ENCODE results near the gene BTBD6.
A peak's percentile ranks its signal among the peaks of the same experiment; 100 is the strongest.

Gene BTBD6

DNA sequence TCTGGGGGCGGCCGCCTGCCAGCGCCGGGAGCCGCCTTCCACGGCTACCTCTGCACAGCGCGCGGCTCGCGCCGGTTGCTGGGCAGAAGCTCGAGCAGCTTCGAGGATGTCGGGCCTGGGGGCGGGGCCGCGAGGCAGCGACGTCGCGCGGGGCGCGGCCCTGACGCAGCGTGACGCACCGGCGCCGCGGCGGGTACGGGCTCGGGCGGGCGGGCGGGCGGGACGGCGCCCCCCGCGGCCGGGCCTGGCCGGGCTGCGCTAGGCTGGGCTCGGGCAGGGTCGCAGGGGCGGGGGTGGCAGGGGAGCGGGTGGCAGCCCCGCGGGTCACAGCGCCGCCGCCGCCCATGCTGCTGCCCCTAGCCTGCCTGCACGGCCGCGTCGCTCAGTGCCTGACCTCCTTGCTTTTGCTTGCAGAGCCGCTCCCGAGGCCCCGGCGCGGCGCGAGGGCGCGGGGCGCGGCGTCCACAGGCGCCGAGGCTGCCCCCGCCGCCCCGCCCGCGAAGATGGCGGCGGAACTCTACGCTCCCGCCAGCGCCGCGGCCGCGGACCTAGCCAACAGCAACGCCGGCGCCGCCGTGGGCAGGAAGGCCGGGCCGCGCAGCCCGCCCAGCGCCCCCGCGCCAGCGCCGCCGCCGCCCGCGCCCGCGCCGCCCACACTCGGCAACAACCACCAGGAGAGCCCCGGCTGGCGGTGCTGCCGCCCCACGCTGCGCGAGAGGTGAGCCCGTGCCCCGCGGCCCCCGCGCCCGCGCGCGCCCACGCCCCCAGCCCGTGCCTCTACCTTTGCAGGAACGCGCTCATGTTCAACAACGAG, at the start of gene BTBD6:
TSS of gene BTBD6 (plus strand) at position 166 of the 814 bp plus-strand sequence. CDS start at position 345, 179 bp downstream.
- peak; percentile 52 for DNase-seq (ENCODE audit: low read depth)

DNA sequence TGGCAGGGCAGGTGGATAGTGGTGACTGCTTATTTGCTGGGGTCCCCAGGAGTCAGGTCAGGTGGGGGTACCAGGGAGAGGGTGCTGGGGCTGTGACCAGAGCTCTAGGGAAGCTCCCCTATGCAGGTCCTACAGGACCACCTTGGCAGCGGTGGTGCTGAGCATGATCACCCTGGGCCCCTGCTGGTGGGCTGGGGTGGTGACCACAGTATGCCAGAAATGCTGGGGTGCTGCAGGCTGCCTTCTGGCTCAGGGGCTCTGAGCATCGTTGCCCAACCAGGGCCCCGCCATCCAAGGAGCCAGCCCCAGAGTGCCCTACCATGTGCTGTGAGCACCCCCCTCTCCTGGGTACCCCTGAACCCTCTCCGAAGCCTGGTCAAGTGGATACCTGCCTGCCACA, 49.7 kb upstream of the BTBD6 start:
- DNase-seq (ENCODE audit: low read depth): no peak

DNA sequence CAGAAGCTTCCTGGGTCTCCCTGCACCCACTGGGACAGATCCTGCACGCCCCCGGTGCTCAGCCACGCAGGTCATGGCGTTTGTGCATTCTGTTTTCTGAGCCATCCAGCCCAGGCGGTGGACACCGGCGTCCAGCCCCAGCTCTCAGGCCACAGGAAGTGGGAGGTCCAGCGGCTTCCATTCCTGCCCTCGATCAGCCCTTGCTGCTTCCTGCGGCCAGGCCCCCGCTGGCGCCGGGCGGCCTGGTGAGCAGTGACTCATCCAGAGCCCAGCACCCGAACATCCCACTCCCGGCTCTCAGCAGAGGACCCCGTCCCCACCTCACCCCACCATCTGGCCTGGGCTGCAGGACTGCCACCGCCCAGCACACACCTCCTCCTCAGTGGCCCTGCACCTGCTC, 49.2 kb upstream of the BTBD6 start:
- DNase-seq (ENCODE audit: low read depth): no peak

DNA sequence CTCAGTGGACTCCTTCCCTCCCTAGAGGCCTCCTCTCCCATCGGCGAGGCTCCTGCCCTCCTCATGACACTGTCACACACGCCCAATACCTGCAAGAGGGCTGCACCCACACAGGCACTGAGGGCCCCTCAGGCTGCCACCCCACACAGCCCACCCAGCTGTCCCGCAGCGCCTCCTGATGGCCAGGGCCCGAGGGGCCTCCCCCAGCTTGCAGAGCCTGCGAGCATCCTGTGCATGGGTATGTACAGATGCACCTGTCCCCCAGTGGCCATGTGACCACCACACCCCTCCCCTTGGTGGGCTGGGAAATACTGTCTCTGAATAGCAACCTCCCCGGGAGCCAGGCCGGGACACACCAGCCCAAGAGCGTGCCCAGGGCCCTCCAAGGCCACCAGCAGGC, 48.3 kb upstream of the BTBD6 start:
- no peak for DNase-seq (ENCODE audit: low read depth)

DNA sequence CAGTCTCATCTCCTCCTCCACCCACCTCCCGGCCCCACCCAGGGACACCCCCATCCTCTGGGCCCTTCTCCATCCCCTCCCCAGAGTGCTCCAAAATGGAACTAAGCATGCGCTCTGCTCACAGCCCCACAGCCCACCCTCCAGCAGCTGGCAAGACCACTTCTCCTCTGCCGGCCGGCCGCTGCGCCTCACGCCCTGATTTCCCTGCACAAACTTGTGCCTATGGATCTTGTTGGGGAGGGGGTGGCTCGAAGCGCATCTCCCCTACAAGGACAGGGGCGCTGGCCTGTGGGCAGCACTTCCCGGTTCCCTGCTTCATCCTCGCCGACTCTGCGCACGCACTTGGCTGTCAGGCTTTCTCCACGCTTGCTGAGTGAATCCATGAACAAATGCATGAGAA, 47.7 kb upstream of the BTBD6 start:
- DNase-seq (ENCODE audit: low read depth): no peak

DNA sequence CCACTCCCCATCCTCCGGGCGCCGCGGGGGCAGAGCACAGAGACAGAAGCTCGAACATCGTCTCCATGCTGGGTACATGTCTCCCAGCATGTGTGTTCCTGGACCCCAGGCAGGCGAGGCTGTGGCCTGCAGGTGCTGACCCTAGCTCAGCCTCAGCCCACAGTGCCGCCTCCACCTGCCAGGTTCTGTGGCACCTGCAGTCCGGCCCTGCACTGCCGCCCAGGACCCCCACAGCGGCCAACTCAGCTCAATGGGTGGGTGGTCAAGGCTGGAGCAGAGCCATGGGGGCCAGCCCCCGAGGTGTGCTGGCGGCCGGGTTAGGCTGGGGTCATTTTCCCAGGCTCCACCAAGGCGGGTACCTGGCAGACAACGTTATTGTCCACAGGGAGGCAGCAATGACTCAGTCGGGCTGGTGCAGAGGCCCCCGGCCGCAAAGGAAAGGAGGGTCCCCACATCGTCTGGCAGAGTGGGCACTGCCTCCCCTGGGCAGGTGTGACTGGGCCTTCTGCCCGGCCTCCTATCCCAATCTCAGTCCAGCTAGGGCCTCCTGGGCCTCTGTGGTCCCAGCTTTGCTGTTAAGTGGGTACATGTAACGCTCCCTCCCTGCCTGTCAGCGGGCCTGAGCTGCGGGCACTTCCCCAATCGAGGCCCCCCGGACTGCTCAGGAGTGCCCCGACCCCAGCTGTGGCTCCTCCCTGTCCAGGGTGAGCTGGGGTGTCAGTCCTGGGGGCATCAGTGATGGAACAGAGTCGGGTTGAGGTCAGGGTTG, 47.0 kb upstream of the BTBD6 start:
- DNase-seq (ENCODE audit: low read depth): no peak

DNA sequence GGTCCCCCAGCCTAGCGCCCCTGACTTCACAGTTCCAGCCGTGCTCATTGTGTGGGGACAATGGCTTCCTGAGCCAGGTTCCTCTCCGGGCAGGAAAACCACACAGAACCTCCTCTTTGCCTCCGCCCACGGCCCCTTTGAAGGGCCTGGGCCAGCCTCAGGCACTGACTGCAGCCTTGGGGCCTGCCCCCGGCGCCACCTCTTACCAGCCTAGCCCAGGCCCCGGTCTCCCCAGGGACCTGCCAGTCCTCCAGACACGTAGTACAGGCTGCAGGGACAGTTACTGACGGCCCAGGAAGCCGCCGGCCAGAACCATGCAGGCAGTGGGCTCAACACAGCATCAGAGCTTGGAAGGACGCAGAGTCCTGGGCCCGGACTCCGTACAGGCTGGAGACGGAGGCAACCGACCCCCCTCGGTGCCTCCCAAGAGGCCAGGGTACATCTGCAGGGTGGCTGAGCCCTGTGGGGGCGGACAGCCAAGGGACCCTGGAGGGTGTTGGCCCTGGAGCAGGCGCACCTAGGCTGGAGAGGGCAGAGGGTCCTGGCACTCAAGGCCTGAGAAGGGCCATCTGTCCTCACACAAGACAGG, 46.3 kb upstream of the BTBD6 start:
- no peak for DNase-seq (ENCODE audit: low read depth)

DNA sequence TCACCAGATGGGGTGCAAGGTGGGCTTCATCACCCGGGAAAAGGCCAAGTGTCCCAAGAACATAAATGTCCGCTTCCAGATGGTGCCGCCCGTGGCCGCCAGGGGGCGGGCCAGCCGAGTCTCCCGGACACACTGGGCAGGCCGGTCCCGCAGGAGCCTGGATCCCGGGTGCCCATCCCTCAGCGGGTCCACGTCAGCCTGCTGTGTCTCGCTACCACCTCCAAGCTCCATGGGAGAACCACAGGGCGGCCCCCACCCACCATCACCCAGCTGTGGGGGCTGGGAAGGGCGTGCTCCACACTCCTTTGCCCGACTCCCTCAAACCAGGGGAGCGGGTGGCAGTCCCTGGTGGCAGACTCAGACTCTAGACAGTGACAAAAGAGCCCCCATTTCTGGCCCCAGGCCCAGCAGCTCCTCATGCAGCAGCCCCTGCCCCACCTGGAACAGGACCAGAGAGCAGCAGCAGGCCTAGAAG, 45.2 kb upstream of the BTBD6 start:
- DNase-seq (ENCODE audit: low read depth): no peak

DNA sequence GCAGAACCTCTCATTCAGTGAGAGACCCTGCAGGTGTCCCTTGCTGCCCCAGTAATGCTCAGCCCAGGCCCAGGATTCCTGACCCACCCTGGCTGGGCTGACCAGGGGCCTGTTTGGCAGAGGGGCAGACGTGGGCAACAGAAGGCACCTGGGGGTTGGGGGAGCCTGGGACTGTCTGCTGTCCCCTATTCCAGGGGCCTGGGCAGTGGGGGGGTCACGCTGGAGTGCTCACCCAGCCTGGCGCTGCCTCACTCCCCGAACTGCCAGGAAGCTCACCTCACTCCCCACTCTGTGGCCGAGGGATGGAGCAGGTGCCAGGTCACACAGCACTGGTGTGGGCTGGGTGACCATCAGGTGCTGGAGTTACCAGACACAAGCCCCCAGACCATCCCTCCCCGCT, 44.6 kb upstream of the BTBD6 start:
- no peak for DNase-seq (ENCODE audit: low read depth)

DNA sequence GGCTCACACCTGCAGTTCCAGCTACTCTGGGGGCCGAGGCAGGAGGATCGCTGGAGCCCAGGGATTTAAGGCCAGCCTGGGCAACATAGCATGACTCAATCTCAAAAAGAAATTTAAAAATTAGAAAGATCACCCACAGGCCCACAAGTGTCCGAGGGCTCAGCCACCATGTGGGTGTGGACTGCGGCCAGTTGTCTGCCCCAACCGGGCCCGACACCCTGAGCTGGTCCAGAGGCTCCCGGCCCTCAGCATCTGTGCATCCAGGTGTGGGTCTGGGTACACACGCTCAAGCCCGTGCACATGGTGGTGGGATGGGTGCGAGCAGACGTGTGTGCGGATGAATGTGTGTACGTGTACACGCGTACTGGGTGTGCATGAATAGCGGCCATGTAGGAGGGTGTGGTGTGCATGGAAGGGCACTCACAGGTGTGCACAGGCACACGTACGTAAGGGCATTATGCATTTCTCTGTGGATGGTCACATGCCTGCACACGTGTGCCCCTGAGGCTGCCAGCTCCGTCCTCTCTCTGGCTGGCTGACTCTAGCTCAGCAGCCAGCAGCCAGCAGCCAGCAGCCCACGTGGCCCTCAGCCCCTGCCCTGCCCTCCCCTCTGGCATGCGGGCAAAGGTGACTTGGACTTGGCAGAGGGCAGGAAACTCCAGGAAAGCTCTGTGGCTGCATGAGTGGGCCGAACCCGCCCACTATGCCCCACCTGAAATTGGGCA, 44.0 kb upstream of the BTBD6 start:
- no peak for DNase-seq (ENCODE audit: low read depth)

DNA sequence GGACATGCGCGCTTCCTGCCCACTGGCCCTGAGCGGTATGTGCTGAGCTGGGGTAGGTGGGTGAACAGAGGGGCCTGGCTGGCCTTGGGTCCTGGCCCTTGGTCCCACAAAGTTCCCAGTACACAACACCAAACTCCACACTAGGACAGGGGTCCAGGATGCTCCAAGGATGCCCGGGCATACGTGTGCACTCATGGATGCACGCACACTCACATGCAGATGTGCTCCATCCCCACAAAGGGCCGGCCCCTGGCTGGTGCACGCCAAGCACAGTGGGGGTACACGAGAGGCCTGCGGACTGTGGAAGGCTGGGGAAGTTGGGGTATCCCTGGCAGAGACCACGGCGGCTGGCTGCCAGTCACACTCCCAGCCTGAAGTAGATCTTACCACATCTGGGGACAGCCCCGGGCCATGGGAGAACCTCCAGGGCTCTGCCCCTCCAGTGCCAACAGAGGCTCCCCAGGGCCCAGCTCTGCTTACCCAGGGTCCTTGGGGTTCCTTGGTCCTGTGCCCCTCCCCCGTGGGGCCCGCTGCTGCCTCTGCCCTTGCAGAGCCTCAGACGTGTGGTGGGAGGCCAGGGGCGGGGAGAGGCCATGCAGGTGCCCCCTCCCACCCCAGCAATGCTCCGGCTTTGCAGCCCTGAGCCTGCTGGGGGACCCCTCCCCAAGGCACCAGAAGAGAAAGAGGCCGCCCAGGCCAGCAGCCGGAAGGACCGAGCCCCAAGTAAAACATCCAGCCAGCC, 43.2 kb upstream of the BTBD6 start:
- no peak for DNase-seq (ENCODE audit: low read depth)

DNA sequence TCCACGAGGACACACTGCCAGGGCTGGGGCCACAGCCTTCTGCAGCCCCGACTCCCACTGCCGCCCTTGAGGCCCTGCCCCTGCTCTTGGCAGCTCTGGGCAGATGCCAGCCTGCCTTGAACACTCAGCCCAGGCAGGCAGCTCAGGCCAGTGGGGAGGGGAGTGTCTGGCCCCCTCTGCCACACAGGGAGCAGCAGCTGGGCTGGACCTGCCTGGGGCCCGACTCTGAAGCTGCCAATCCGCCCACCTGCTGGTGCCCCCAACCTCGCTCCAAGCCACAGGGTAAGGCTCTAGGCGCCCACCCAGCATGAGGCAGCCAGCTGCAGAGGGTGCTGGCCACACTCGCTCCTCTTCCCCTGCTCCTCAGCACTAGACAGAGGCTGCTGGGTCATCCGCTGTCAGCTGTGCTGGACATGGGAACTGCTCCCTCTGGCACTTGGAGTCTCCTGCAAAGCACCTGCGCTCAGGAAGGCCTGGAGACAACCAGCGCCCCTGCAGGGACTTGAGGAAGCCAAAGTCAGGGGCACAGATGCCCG, 42.6 kb upstream of the BTBD6 start:
- DNase-seq (ENCODE audit: low read depth): no peak

DNA sequence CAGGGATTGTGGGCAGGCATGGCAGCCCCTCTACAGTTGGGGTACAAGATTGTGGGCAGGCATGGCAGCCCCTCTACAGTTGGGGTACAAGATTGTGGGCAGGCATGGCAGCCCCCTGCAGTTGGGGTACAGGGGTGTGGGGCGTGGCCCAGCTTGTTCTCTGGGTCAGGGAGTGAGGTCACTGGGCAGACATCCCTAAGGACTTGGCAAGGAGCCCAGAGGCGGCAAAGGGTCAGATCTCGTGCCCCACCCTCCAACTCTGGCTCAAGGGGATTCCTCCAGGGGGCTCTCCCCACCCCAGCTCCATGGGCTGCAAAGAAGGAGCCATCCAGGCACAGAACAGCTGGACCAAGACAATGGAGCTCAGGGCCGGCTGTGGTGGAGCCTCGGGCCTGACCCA, 41.5 kb upstream of the BTBD6 start:
- no peak for DNase-seq (ENCODE audit: low read depth)

DNA sequence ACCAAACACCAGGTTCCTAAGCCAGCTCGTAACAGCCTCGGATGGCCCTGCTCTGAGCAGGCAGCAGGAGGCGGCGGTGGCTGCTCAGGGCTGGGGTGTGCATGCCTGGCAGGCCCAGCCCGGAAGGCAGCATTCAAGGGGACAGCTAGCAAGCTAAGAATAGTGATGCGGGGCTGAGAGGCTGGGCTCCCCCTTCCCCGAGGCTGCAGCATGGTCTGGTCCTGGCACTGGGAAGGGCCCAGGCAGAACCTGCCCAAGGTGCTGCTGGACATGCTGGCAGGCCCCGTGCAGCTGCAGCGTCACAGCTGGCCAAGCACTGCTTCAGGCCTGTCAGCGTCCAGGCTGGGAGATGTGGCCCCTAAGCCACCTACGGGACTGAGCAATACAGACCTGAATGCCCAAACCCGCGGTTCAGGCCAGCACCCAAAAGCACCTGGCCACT, 40.9 kb upstream of the BTBD6 start:
- no peak for DNase-seq (ENCODE audit: low read depth)

DNA sequence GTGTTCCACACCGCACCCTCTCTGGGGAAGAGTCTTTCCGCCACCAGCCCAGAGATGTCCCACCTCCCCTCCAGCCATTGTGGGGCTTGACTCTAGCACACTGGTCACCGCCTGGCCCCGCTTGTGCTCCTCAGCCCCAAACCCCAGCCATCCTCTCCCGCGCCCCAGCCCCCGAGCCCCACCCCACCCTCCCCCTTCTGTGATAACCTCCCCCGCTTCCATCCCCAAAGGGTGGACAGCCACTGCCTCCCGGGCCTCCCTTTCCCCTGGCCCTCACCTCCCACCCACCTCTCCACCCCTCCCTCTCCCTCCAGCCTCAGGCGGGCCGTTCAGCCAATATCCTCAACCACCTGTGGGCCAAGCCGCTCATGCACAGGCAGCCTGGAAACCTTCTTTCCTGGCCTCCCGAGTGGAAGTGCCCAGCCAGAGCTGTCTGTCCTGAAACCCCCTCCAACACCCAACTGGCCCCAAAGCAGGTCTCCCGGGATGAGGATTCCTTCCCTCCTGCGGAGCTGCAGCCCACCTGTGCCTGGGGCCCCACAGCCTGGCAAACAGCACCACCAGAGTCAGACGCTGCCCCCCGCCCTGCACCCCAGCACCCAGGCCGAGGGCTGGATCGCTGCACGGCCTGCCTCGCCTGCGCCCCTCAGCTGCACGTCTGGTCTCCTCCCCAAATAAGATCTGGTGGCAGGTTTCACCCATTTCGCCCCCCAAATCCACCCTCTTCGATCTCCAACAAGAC, 40.2 kb upstream of the BTBD6 start:
- DNase-seq (ENCODE audit: low read depth): no peak

DNA sequence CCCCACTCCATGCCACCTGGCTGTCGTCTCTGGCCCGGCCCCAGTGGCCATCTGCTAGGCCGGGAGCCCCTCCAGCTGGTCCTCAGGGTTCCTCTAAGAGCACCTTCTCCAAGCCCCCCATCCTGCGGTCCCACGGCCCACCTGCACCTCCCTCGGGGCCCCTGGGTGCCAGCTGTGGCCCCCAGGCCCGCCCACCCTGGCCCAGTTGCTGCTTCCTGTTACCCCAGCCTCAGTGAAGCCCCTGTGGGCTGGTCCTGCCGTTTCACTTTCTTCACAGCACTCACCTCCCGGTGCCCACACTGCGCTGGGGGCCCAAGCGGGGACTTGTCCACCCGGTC, 39.6 kb upstream of the BTBD6 start:
- no peak for DNase-seq (ENCODE audit: low read depth)

DNA sequence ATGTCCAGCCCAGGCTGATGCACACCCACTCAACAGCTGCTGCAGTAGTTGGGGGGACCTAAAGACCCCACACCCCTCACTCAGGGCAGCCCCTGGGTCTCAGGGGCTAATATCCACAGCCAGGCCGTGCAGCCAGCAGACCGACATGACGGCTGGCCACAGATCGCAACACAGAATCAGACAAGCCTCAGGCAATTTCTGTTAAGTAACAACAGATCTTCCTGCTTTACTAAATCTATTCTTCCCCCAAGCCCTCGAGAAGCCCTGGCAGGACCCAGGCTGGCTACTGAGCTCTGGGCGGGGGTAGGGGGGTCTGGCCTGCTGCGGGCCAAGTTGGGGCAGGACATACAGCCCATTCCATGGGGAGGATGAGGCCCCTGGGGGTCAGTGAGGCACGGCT, 39.2 kb upstream of the BTBD6 start:
- DNase-seq (ENCODE audit: low read depth): no peak

DNA sequence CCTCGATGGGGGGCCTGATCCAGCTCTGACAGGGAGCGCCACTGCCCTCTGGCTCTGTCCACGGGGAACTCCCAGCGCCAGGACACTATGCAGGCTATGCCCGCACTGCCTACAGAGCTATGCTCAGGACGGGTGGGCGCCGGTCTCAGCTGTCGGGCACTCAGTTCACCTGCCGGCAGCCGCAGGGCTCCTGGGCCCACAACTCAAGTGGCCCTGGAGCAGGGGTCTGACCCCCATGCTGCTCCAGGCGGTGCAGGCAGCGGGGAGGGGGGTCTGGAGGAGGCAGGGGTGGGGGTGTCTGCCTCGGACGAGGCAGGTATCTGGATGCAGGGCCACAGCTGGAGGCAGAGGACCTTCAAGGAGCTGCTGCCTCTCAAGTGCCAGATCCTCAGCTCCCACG, 38.7 kb upstream of the BTBD6 start:
- DNase-seq (ENCODE audit: low read depth): no peak

DNA sequence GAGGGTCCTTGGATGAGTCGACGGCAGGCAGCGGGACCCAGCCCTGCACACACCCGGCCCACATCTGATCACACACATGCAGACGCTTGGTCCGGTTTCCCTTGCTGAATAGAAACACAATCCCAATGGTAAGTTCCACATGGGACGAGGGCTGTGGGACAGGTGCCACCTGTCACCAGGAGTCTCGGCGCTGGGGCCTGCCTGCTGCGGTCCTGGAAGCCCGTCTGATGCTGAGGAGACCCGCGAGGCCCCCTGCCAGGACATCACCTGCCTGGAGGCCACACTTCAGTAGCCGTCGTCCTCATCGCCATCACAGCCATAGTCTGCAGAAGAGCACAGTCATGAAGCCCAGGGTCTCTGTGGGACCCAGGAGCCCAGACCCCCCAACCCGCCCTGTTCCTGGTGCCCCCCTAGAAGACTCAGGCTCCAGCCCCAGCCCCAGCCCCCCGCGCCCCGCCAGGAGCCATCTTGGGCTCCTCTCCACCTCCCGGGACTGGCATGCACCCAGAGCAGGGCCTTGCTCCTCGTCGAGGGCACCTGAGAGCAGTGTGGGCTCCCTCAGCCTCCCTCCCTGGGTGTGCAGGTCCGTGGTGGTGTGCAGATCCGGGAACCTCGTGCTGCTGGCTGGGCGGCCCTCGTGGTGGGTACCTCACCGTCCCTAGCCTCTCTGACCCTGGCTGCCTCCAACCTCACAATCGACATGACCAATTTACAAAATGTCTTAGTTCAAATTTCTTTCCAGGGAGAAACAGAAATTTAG, 37.9 kb upstream of the BTBD6 start:
- no peak for DNase-seq (ENCODE audit: low read depth)

Data from CMK (cell line).